Stimulated activated CD8-positive, alpha-beta memory T cell treated with anti-CD3 and anti-CD28 coated beads, Interleukin-15, amount 100 ng/mL, for 4 hours (primary cell): Measurements from ENCODE around the gene FOXP1.

Source experiments
- DNase-seq, 2 donors: peaks; one replicate each; pipeline ENCODE4 v3.0.0-alpha.2; 2020; ENCODE audit warnings: low read depth in 2 of 2

The FOXP1 gene

GRCh38 chr3:71211083-71211482 lies 372.4 kb downstream of the FOXP1 start:
- no peak for DNase-seq

- DNase-seq: no peak
These were observed 373.1 kb downstream of the FOXP1 start for GRCh38 chr3:71210257-71211007.

- no peak for DNase-seq
These were observed 375.1 kb downstream of the FOXP1 start for GRCh38 chr3:71208211-71209095.

- DNase-seq: no peak
These were observed 375.9 kb downstream of the FOXP1 start for GRCh38 chr3:71207632-71208031.

- DNase-seq: no peak
These were observed 377.0 kb downstream of the FOXP1 start for GRCh38 chr3:71206305-71207165.

- DNase-seq: no peak
These were observed 379.6 kb downstream of the FOXP1 start for GRCh38 chr3:71203727-71204488.

GRCh38 chr3:71202848-71203533 lies 380.5 kb downstream of the FOXP1 start:
- DNase-seq: no peak

GRCh38 chr3:71201939-71202338 lies 381.6 kb downstream of the FOXP1 start:
- no peak for DNase-seq

GRCh38 chr3:71197841-71198565 lies 385.5 kb downstream of the FOXP1 start:
- no peak for DNase-seq

- no peak for DNase-seq
These were observed 388.0 kb downstream of the FOXP1 start for GRCh38 chr3:71195492-71195891.

GRCh38 chr3:71194785-71195184 lies 388.7 kb downstream of the FOXP1 start:
- no peak for DNase-seq

GRCh38 chr3:71191031-71191482 lies 392.5 kb downstream of the FOXP1 start:
- no peak for DNase-seq

- no peak for DNase-seq
These were observed 394.0 kb downstream of the FOXP1 start for GRCh38 chr3:71189480-71189879.

- no peak for DNase-seq
These were observed 395.8 kb downstream of the FOXP1 start for GRCh38 chr3:71187715-71188114.

- no peak for DNase-seq
These were observed 396.7 kb downstream of the FOXP1 start for GRCh38 chr3:71186801-71187200.

GRCh38 chr3:71185733-71186455 lies 397.6 kb downstream of the FOXP1 start:
- DNase-seq: no peak

GRCh38 chr3:71184252-71184651 lies 399.3 kb downstream of the FOXP1 start:
- DNase-seq: no peak

- DNase-seq: no peak
These were observed 400.0 kb downstream of the FOXP1 start for GRCh38 chr3:71183549-71183948.

GRCh38 chr3:71180524-71180923 lies 403.0 kb downstream of the FOXP1 start:
- no peak for DNase-seq
